ENCODE measurements around the gene NEK7. TPM values are rescaled to one million over a fixed set of nuclear protein-coding genes. Genes with fewer than 3 reads are reported as not detected.
"Not testable (repeated sequence)": the region's sequence is repeated elsewhere in the genome, so short reads cannot be mapped to it uniquely, and the experiment has no call there.

The NEK7 gene
- total and polyA plus RNA-seq, 2 of the 4 experiments (the other 2 are of a cell fraction) = 89.0 to 467 TPM

DNA sequence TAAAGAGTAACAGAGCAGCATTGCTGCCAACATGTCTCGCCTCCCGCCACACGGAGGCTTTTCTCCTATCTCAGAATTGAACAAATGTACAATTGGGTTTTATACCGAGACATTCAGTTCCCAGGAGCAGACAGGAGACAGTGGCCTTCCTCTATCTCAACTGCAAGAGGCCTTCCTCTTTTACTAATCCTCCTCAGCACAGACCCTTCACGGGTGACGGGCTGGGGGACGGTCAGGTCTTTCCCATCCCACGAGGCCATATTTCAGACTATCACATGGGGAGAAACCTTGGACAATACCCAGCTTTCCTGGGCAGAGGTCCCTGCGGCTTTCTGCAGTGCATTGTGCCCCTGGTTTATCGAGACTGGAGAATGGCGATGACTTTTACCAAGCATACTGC lies 26.7 kb upstream of the NEK7 start:
- H3K23ac ChIP-seq (ENCODE audit: low read depth, low read length); in situ Hi-C loops (cut with MboI; ENCODE audit: low sequenced_read_pairs); H3K14ac ChIP-seq (replicated peaks; ENCODE audit: low read depth, low read length); H2BK20ac ChIP-seq (ENCODE audit: low read depth, low read length); H3K27ac ChIP-seq (ENCODE audit: insufficient read depth, low read length); H3K4me2 ChIP-seq (ENCODE audit: low read depth, low read length); CTCF ChIA-PET; H3K4ac ChIP-seq (ENCODE audit: low read depth, low read length); H2BK120ac ChIP-seq (ENCODE audit: low read depth, low read length); H3K36me3 ChIP-seq (ENCODE audit: control insufficient read depth, insufficient read depth, low read length); H3K9me1 ChIP-seq (ENCODE audit: insufficient read depth, low read length); BruUV-seq (replicated peaks); H2AK5ac ChIP-seq (ENCODE audit: low read depth, low read length); DNase-seq; H2AFZ ChIP-seq (replicated peaks; ENCODE audit: low read length, poor library complexity); H3K4me3 ChIP-seq (ENCODE audit: insufficient read depth, low read depth, low read length); dilution Hi-C loops (cut with HindIII; ENCODE audit: low sequenced_read_pairs, unreplicated experiment); H4K91ac ChIP-seq (ENCODE audit: insufficient read depth, low read depth, low read length); H3K9me3 ChIP-seq (ENCODE audit: control insufficient read depth, insufficient read depth, low read length); H3K9ac ChIP-seq (ENCODE audit: low read depth, low read length); H3K79me1 ChIP-seq (ENCODE audit: low read depth in 1 of 2, low read length in 2 of 2); H2AK9ac ChIP-seq (replicated peaks; ENCODE audit: low read depth, low read length, poor library complexity); POLR2A ChIA-PET (ENCODE audit: unreplicated experiment); H4K5ac ChIP-seq (ENCODE audit: low read depth, low read length); H3K27me3 ChIP-seq (ENCODE audit: control insufficient read depth, insufficient read depth, low read length); H3K56ac ChIP-seq (ENCODE audit: extremely low read depth, insufficient read depth, low read length); H2BK15ac ChIP-seq (ENCODE audit: low read depth, low read length); H3K18ac ChIP-seq (ENCODE audit: low read depth, low read length); H4K8ac ChIP-seq (ENCODE audit: low read depth in 2 of 2, low read length in 2 of 2); intact Hi-C loops (cut with micrococcal nuclease); H2BK5ac ChIP-seq (ENCODE audit: low read depth, low read length, poor library complexity, severe bottlenecking); H4K20me1 ChIP-seq (ENCODE audit: insufficient read depth, low read length); H3K4me1 ChIP-seq (ENCODE audit: control insufficient read depth, insufficient read depth, low read length); ATAC-seq (ENCODE audit: low read depth): not testable (repeated sequence)
- no CpG with 5 or more reads among the region's 11 CpGs for WGBS, 2 experiments (ENCODE audit: extremely low coverage in 2 of 2, insufficient read length in 1 of 2)
